ENCODE data around the gene UTF1.

UTF1 gene

DNA sequence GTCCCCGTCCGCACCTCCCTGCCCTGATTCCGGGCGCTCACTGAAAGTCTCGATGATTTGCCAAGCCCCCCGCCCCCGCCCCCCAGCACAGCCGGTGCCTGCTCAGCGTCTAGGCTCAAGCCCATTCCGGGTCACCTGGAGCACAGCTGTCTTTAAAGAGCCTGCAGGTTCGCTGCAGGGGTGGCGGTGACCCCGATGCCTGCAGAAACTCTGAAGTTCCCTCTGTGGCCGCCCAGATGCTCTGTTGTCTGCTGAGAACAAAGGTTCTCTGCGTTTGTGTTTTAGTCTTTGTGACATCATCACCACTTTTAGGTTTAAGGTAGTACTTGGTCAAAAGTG is 8.4 kb downstream of the UTF1 start:
- Mint-ChIP-seq H3K36me3 (no peaks in the 10 kb centered on the region), H3K27ac (no peak overlapping the region), H3K27me3 (peaks cover 57% of the 10 kb centered on the region), H3K4me1 (peaks cover 60% of the 10 kb centered on the region), H3K9me3 (no peaks in the 10 kb centered on the region), H3K4me3 (no peak overlapping the region)
- no peak for ATAC-seq

- no peak overlapping the region for H3K27ac Mint-ChIP-seq
- peaks cover 58% of the 10 kb centered on the region for H3K4me1 Mint-ChIP-seq
- H3K4me3 Mint-ChIP-seq: no peak overlapping the region
- no peaks in the 10 kb centered on the region for H3K9me3 Mint-ChIP-seq
- ATAC-seq: no peak
- H3K36me3 Mint-ChIP-seq: no peaks in the 10 kb centered on the region
- H3K27me3 Mint-ChIP-seq: peaks cover 42% of the 10 kb centered on the region
These were observed 10.0 kb downstream of the UTF1 start for GRCh38 chr10:133239990-133240389.

GRCh38 chr10:133241501-133242205 is 11.6 kb downstream of the UTF1 start:
- peak; percentile 54 for ATAC-seq
- no peaks in the 10 kb centered on the region for H3K36me3 Mint-ChIP-seq
- H3K4me1 Mint-ChIP-seq: peaks cover 47% of the 10 kb centered on the region
- H3K4me3 Mint-ChIP-seq: peak overlapping the region; percentile 57
- H3K27ac Mint-ChIP-seq: peak overlapping the region; percentile 6
- H3K9me3 Mint-ChIP-seq: no peaks in the 10 kb centered on the region
- H3K27me3 Mint-ChIP-seq: peaks cover 30% of the 10 kb centered on the region

- Mint-ChIP-seq H3K36me3 (no peaks in the 10 kb centered on the region), H3K4me1 (peaks cover 46% of the 10 kb centered on the region), H3K9me3 (no peaks in the 10 kb centered on the region), H3K27ac (no peak overlapping the region), H3K27me3 (peaks cover 32% of the 10 kb centered on the region), H3K4me3 (peak overlapping the region; percentile 45)
- no peak for ATAC-seq
These were observed 12.8 kb downstream of the UTF1 start for GRCh38 chr10:133242611-133243356.

- H3K9me3 Mint-ChIP-seq: no peaks in the 10 kb centered on the region
- H3K4me3 Mint-ChIP-seq: no peak overlapping the region
- no peak overlapping the region for H3K27ac Mint-ChIP-seq
- H3K27me3 Mint-ChIP-seq: peaks cover 28% of the 10 kb centered on the region
- ATAC-seq: no peak
- H3K4me1 Mint-ChIP-seq: peaks cover 46% of the 10 kb centered on the region
- no peaks in the 10 kb centered on the region for H3K36me3 Mint-ChIP-seq
These were observed 13.6 kb downstream of the UTF1 start for GRCh38 chr10:133243593-133243992.

DNA sequence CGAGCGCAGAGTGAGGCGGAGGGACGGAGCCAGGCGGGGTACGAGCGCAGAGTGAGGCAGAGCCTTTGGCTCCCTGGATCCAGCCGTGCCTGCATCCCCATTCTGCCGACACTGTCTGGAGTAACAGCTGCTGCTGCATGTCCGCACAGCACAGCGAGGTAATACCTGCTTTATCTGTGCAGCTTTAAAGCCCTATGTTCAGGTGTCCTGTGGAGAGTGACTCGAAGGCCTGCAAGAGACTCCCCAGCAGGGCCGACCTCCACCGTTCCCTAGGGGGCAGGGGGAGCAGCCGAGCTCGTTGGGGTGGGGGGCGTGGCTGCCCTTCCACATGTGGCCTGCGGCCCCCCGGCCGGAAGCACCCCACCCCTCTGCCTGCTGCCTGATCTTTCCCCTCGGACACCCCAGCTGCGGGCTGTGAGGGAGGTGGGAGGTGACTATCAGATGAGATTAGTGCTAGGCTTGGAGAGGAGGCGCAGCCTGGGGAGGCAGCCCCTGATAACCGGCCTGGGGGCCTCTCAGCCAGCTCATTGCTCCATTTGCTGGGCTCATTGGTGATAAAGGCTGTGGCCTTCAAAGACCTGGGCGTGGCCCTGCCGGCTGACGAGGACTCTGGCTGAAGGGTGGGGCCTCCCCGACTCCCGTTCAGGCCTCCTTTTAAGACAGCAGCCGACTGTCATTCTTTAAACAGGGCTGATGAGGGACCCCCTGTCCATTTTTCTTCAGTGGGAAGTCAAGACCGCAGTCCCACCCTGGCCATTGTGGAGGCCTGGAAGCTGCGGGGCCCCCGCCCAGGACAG is 15.6 kb downstream of the UTF1 start:
- no peak for ATAC-seq
- no peaks in the 10 kb centered on the region for H3K9me3 Mint-ChIP-seq
- no peak overlapping the region for H3K27ac Mint-ChIP-seq
- no peak overlapping the region for H3K4me3 Mint-ChIP-seq
- no peaks in the 10 kb centered on the region for H3K36me3 Mint-ChIP-seq
- H3K4me1 Mint-ChIP-seq: peaks cover 32% of the 10 kb centered on the region
- peaks cover 34% of the 10 kb centered on the region for H3K27me3 Mint-ChIP-seq

DNA sequence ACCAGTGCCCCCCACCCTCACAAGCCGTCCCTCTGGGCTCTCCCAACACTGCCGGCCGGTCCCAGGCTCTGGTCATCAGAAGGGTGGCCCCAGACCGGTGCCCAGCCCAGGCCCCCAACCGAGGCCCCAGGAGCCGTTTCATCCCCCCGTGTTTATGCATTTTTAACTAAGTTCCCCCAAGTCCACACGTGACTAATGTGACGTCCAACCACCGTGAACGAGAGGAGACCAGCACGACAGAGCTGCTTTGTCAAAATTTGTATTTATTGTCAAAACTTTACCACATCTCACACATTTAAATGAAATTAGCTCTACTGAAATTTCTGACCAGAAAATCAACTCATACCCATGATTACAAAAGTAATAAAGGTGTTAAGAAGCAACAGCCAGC is 16.2 kb downstream of the UTF1 start:
- no peak for ATAC-seq
- peaks cover 38% of the 10 kb centered on the region for H3K27me3 Mint-ChIP-seq
- H3K9me3 Mint-ChIP-seq: no peaks in the 10 kb centered on the region
- no peak overlapping the region for H3K4me3 Mint-ChIP-seq
- H3K4me1 Mint-ChIP-seq: peaks cover 26% of the 10 kb centered on the region
- H3K36me3 Mint-ChIP-seq: no peaks in the 10 kb centered on the region
- H3K27ac Mint-ChIP-seq: no peak overlapping the region

GRCh38 chr10:133247681-133248333 is 17.8 kb downstream of the UTF1 start:
- Mint-ChIP-seq H3K27ac (no peak overlapping the region), H3K9me3 (no peaks in the 10 kb centered on the region), H3K27me3 (peaks cover 38% of the 10 kb centered on the region), H3K36me3 (no peaks in the 10 kb centered on the region), H3K4me3 (no peak overlapping the region), H3K4me1 (peaks cover 11% of the 10 kb centered on the region)
- no peak for ATAC-seq

- Mint-ChIP-seq H3K9me3 (no peaks in the 10 kb centered on the region), H3K4me3 (no peak overlapping the region), H3K27me3 (peaks cover 38% of the 10 kb centered on the region), H3K4me1 (peaks cover 6% of the 10 kb centered on the region), H3K27ac (no peak overlapping the region), H3K36me3 (no peaks in the 10 kb centered on the region)
- ATAC-seq: no peak
These were observed 18.3 kb downstream of the UTF1 start for GRCh38 chr10:133248334-133248715.

- Mint-ChIP-seq H3K4me1 (peaks cover 6% of the 10 kb centered on the region), H3K27me3 (peaks cover 38% of the 10 kb centered on the region), H3K4me3 (no peak overlapping the region), H3K9me3 (no peaks in the 10 kb centered on the region), H3K27ac (no peak overlapping the region), H3K36me3 (no peaks in the 10 kb centered on the region)
- no peak for ATAC-seq
These were observed 19.2 kb downstream of the UTF1 start for GRCh38 chr10:133249094-133249780.

DNA sequence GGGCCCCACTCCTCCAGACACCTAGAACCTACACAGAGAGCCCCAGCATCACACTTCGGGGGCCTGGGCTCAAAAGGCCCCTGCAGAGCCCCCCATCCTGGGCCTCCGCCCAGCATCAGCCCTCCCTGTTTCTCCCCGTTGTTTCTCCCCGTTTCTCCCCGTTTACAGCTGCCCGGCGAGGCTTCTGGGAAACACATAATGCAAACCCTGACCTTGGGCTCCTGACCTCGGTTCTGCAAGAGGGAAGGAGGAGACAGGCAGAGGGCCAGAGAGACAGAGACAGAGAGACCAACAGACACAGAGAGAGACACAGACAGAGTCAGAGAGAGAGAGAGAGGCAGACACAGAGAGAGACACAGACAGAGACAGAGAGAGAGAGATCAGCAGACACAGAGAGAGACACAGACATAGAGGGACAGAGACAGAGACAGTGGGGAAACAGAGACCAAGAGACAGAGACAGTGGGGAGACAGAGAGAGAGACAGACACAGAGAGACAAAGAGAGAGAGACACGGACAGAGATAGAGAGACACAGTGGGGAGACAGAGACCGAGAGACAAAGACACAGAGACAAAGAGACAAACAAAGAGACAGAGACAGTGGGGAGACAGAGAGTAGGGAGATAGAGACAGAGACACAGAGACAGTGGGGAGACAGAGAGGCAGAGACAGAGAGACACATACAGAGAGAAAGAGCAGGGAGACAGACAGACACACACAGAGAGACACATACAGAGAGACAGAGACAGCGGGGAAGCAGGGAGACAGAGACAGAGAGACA is 20.1 kb downstream of the UTF1 start:
- Mint-ChIP-seq H3K9me3 (no peaks in the 10 kb centered on the region), H3K36me3 (no peaks in the 10 kb centered on the region)
- no peak for ATAC-seq

DNA sequence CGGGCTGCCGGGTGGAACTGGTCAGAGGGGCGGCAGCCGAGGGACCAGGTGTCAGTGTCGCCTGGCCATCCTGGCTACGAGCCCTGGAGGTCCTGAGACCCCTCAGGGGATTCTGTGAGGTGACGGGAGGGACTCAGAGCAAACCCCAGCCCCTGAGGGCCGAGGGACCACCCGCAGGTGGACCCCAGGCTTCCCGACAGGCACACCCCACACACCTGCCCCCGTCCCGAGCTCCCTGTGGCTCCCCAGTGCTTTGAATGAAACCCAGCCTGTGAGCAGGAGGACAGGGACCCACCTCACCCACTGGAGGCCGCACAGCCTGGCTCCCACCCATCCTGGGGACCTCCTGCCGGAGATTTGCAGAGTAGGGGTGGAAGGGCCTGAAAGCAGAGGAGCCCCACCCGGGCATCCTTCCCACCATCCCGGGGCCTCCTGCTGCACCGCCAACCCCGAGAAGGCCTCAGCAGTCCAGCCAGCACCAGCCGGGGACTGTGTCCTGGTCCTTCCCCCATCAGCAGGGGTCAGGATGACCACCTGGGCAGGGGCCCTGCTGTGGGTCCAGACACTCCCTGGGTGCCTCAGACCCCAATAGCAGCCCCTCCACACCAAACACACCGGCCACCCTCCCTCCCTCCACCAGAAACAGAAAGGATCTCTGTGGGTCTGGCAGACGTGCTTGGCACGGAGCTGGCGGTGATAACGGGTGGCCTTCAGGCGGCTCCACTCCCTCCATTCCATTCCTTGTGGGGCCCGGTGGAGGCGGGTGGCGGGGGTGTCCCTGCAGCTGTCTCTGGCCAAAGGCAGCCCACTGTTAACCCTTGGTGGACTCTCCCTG is 21.6 kb downstream of the UTF1 start:
- Mint-ChIP-seq H3K27me3 (peaks cover 38% of the 10 kb centered on the region), H3K4me1 (peaks cover 6% of the 10 kb centered on the region), H3K4me3 (no peak overlapping the region), H3K27ac (no peak overlapping the region), H3K36me3 (no peaks in the 10 kb centered on the region), H3K9me3 (no peaks in the 10 kb centered on the region)
- ATAC-seq: peak; percentile 17

More for the DNA sequence above, 20.1 kb downstream of the UTF1 start:
- Mint-ChIP-seq H3K4me3 (no peak overlapping the region), H3K27ac (no peak overlapping the region), H3K27me3 (peaks cover 38% of the 10 kb centered on the region), H3K4me1 (peaks cover 6% of the 10 kb centered on the region)

GRCh38 chr10:133252223-133252552 is 22.2 kb downstream of the UTF1 start:
- Mint-ChIP-seq H3K9me3 (no peaks in the 10 kb centered on the region), H3K36me3 (no peaks in the 10 kb centered on the region), H3K27ac (no peak overlapping the region), H3K27me3 (peaks cover 32% of the 10 kb centered on the region), H3K4me3 (no peak overlapping the region), H3K4me1 (peaks cover 3% of the 10 kb centered on the region)
- peak; percentile 29 for ATAC-seq

All from stimulated activated memory B cell treated with anti-CD40 and anti-IgM and Interleukin-4, amounts not matched to agents 10 μg/mL and 1 μg/mL and 100 μg/mL, for 72 hours (primary cell).